PC-9 (cell line): ENCODE measurements around the gene SLC28A1. TPM values are rescaled to one million over a fixed set of nuclear protein-coding genes. Genes with fewer than 3 reads are reported as not detected.

ENCODE experiments used
- BruUV-seq: library from RNA; stranded (reverse); fragments of 400-500 nt; replicated peaks from 2 replicates; lab custom pipeline; 2021; lab: Mats Ljungman, UMichigan
- CTCF ChIA-PET: fragments of 300-600 bp; sonication (Branson Sonifier 250); formaldehyde crosslinking; loops from one replicate; lab custom pipeline; 2022; ENCODE audit warnings: antibody characterized with exemption; lab: Charles Lee
- POLR2A ChIA-PET: fragments of 300-600 bp; sonication (Branson Sonifier 250); formaldehyde crosslinking; loops from one replicate; lab custom pipeline; 2022; ENCODE audit warnings: antibody characterized with exemption; ENCODE audit not compliant: unreplicated experiment; lab: Charles Lee
- DNase-seq, 2 experiments: peaks; one replicate each; pipeline versions ENCODE4 v3.0.0 to v3.0.0-alpha.2; 2015 to 2022; ENCODE audit warnings: mixed read lengths in 1 of 2
- H2AFZ ChIP-seq: fragments of 200-600 bp; sonication (generic); 2 replicates; pipeline ENCODE4 v1.8.1; 2017; ENCODE audit warnings: antibody characterized with exemption
- H3F3A ChIP-seq: fragments of 200-600 bp; sonication (generic); 2 replicates; pipeline ENCODE4 v1.8.1; 2017; ENCODE audit warnings: antibody characterized with exemption, mild to moderate bottlenecking, low read depth; ENCODE audit not compliant: insufficient read depth
- H3K27ac ChIP-seq: fragments of 200-600 bp; sonication (generic); 2 replicates; pipeline ENCODE4 v1.6.1; 2016; ENCODE audit warnings: mixed run types
- H3K27me3 ChIP-seq: fragments of 200-600 bp; sonication (generic); 2 replicates; pipeline ENCODE4 v1.6.1; 2016; ENCODE audit warnings: low read depth, mixed run types; ENCODE audit not compliant: insufficient read depth
- H3K36me3 ChIP-seq: fragments of 200-600 bp; sonication (generic); 2 replicates; pipeline ENCODE4 v1.6.1; 2016; ENCODE audit warnings: low read depth, mixed run types
- H3K4me1 ChIP-seq: fragments of 200-600 bp; sonication (generic); replicated peaks from 2 replicates; pipeline ENCODE4 v1.6.1; 2016; ENCODE audit warnings: mixed run types; ENCODE audit not compliant: insufficient read depth
- H3K4me2 ChIP-seq: fragments of 200-600 bp; sonication (generic); 2 replicates; pipeline ENCODE4 v1.6.1; 2017; ENCODE audit warnings: mixed run types
- H3K4me3 ChIP-seq: fragments of 200-600 bp; sonication (generic); 2 replicates; pipeline ENCODE4 v1.6.1; 2016; ENCODE audit warnings: mixed run types
- H3K79me2 ChIP-seq: fragments of 200-600 bp; sonication (generic); 2 replicates; pipeline ENCODE4 v1.6.1; 2017; ENCODE audit warnings: low read depth, mixed run types
- H3K9me2 ChIP-seq: fragments of 200-600 bp; sonication (generic); 2 replicates; pipeline ENCODE4 v1.8.1; 2017; ENCODE audit warnings: mild to moderate bottlenecking; ENCODE audit not compliant: insufficient read depth
- H3K9me3 ChIP-seq: fragments of 200-600 bp; sonication (generic); 2 replicates; pipeline ENCODE4 v1.8.1; 2016; ENCODE audit warnings: low read depth; ENCODE audit not compliant: insufficient read depth
- H4K20me1 ChIP-seq: fragments of 200-600 bp; sonication (generic); 2 replicates; pipeline ENCODE4 v1.8.1; 2017; ENCODE audit not compliant: insufficient read depth
- EZH2 ChIP-seq: fragments of 200-600 bp; sonication (generic); IDR thresholded peaks from 2 replicates; pipeline ENCODE4 v1.8.0; 2017; ENCODE audit warnings: antibody characterized with exemption, low read depth
- intact Hi-C: fragments of 100-400 bp; cut with micrococcal nuclease; formaldehyde crosslinking; loops from one replicate; pipeline ENCODE4 v1.10.0; 2022; ENCODE audit not compliant: unreplicated experiment
- total RNA-seq: library from RNA; stranded (reverse); gene quantifications from 2 replicates; pipeline ENCODE4 v1.2.3, GENCODE V29; 2021
- TF ChIP-seq, protein P1 (sequence below): fragments of 200-600 bp; sonication (generic); conservative IDR thresholded peaks from 2 replicates; pipeline ENCODE4 v1.6.1; 2017; ENCODE audit warnings: mixed run types, antibody characterized with exemption, mild to moderate bottlenecking, moderate library complexity

Gene SLC28A1
- total RNA-seq, 1 experiment from 2014 or later, result 0.70 TPM

DNA sequence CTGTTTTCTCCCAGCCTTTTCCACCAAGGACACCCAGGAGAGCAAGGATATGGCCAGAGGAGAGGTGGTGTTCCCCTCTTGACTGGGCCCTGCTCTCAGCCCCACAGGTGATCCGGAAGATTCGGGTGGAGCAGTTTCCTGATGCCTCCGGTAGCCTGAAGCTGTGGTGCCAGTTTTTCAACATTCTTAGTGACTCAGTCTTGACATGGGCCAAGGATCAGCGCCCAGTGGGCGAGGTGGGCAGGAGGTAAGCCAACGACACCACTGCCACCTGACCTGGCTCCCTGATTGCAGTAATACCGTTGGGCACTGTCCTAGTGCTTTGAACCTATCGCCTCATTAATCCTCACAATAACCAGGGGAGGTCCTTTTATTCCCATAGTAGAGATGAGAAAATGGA lies 25.3 kb upstream of the SLC28A1 start:
- H3K27me3 ChIP-seq, result no peaks in the 10 kb centered on the region
- intact Hi-C loops, result no loop called here
- TF ChIP-seq, protein P1, sequence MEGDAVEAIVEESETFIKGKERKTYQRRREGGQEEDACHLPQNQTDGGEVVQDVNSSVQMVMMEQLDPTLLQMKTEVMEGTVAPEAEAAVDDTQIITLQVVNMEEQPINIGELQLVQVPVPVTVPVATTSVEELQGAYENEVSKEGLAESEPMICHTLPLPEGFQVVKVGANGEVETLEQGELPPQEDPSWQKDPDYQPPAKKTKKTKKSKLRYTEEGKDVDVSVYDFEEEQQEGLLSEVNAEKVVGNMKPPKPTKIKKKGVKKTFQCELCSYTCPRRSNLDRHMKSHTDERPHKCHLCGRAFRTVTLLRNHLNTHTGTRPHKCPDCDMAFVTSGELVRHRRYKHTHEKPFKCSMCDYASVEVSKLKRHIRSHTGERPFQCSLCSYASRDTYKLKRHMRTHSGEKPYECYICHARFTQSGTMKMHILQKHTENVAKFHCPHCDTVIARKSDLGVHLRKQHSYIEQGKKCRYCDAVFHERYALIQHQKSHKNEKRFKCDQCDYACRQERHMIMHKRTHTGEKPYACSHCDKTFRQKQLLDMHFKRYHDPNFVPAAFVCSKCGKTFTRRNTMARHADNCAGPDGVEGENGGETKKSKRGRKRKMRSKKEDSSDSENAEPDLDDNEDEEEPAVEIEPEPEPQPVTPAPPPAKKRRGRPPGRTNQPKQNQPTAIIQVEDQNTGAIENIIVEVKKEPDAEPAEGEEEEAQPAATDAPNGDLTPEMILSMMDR, result no peak
- no peak for TF ChIP-seq EZH2
- CTCF ChIA-PET, result interaction anchor here (0.6 kb wide), 1 partner anchor 272 kb away, joined by 3 read pairs; no protein-coding TSS in a partner anchor
- peaks cover 44% of the 10 kb centered on the region for H3K4me1 ChIP-seq
- no TSS peak for BruUV-seq
- H3F3A ChIP-seq, result peaks cover 15% of the 10 kb centered on the region
- no peak overlapping the region for H3K4me3 ChIP-seq
- no peaks in the 10 kb centered on the region for H4K20me1 ChIP-seq
- H3K36me3 ChIP-seq, result no peaks in the 10 kb centered on the region
- H3K9me2 ChIP-seq, result no peaks in the 10 kb centered on the region
- H3K79me2 ChIP-seq, result 0 out of 2 replicates have a peak, but pooled peaks cover 7% of the 10 kb centered on the region
- peak overlapping the region; percentile 74 for H3K4me2 ChIP-seq
- peak; percentile 90 to 94 for DNase-seq
- H2AFZ ChIP-seq, result no peak overlapping the region
- no peaks in the 10 kb centered on the region for H3K9me3 ChIP-seq
- peak overlapping the region; percentile 87 for H3K27ac ChIP-seq
- POLR2A ChIA-PET, result no interaction called here

DNA sequence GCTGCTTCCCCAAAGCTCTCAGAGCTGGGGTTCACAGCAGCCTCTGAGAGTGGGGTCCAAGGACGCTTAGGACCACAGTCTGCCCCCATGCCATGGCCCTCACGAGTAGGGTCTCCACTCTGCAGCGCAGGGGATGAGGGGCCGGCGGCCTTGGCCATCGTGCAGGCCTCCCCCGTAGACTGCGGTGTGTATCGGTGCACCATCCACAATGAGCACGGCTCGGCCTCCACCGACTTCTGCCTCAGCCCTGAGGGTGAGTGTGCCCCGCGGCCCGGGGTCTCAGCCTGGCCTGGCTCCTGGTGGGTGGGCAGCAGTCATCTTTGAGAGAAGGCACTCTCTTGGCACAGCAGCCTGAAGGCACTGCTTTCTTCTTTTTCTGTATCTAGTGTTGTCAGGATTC lies 24.8 kb upstream of the SLC28A1 start:
- Histone ChIP-seq H3F3A (peaks cover 15% of the 10 kb centered on the region), H3K27me3 (no peaks in the 10 kb centered on the region), H3K9me3 (no peaks in the 10 kb centered on the region), H3K4me1 (peaks cover 44% of the 10 kb centered on the region), H3K9me2 (no peaks in the 10 kb centered on the region), H3K36me3 (no peaks in the 10 kb centered on the region), H3K4me3 (no peak overlapping the region), H4K20me1 (no peaks in the 10 kb centered on the region), H3K27ac (peak overlapping the region; percentile 61), H3K79me2 (0 out of 2 replicates have a peak, but pooled peaks cover 7% of the 10 kb centered on the region), H3K4me2 (peak overlapping the region; percentile 42), H2AFZ (no peak overlapping the region)
- TSS peak; percentile 44 for BruUV-seq
- intact Hi-C loops, result no loop called here
- ChIA-PET POLR2A (no interaction called here), CTCF (no interaction called here)
- TF ChIP-seq EZH2, result no peak
- TF ChIP-seq, protein P1, result no peak
- no peak for DNase-seq

DNA sequence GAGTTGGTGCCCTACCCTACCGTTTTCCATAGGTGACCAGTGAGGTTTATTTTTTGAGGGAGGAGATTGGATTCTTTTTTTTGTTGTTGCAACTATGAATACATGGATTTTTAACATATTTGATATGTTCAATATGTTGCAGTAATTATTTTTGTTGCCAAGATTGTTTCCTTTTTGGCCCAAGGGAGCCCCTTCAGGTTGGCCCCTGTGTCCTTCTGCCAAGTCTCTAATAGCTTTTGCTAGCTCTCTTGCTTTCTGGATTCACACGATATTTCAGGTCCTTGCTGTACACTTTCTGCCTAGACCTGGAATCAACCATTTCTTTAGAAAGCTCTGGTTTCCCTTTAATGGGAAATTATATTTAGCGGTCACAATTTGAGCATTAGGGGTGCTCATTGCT lies 22.7 kb upstream of the SLC28A1 start:
- 0 out of 2 replicates have a peak, but pooled peaks cover 7% of the 10 kb centered on the region for H3K79me2 ChIP-seq
- ChIA-PET CTCF (interaction anchor here (0.7 kb wide), 1 partner anchor 65 kb away, joined by 8 read pairs; no protein-coding TSS in a partner anchor), POLR2A (no interaction called here)
- BruUV-seq, result no TSS peak
- peaks cover 44% of the 10 kb centered on the region for H3K4me1 ChIP-seq
- H3K36me3 ChIP-seq, result no peaks in the 10 kb centered on the region
- H3K27me3 ChIP-seq, result no peaks in the 10 kb centered on the region
- DNase-seq, result no peak
- H3K4me3 ChIP-seq, result no peak overlapping the region
- H3K4me2 ChIP-seq, result no peak overlapping the region
- H2AFZ ChIP-seq, result no peak overlapping the region
- TF ChIP-seq, protein P1, result no peak
- no peak for TF ChIP-seq EZH2
- peaks cover 15% of the 10 kb centered on the region for H3F3A ChIP-seq
- H3K27ac ChIP-seq, result no peak overlapping the region
- intact Hi-C loops, result no loop called here
- no peaks in the 10 kb centered on the region for H3K9me2 ChIP-seq
- H3K9me3 ChIP-seq, result no peaks in the 10 kb centered on the region
- no peaks in the 10 kb centered on the region for H4K20me1 ChIP-seq
